ENCODE measurements around the gene LYG2.

The LYG2 gene

GRCh38 chr2:99216096-99216495 is 39.4 kb downstream of the LYG2 start:
- Histone ChIP-seq H3K4me3 (replicated peaks; ENCODE audit: insufficient read depth, low read length) (no peak overlapping the region), H3K27me3 (ENCODE audit: insufficient read depth, poor library complexity, severe bottlenecking) (no peaks in the 10 kb centered on the region), H3K27ac (replicated peaks) (no peak overlapping the region)
- no peak for TF ChIP-seq SPI1 (IDR thresholded peaks at IDR 0.05; ENCODE audit: borderline replicate concordance, low read depth)
- no peak for TF ChIP-seq GABPA (IDR thresholded peaks at IDR 0.05; ENCODE audit: low read depth)
- no peak for TF ChIP-seq CTCF (IDR thresholded peaks at IDR 0.05; ENCODE audit: insufficient read depth, low read length)
- no peak for TF ChIP-seq REST (IDR thresholded peaks at IDR 0.05; ENCODE audit: insufficient replicate concordance, low read depth)
- TF ChIP-seq POLR2AphosphoS5 (IDR thresholded peaks at IDR 0.05; ENCODE audit: low read depth): no peak
- no peak for DNase-seq (ENCODE audit: low read depth in 1 of 2, low spot score in 1 of 2)

- Histone ChIP-seq H3K27ac (replicated peaks) (no peak overlapping the region), H3K4me3 (replicated peaks; ENCODE audit: insufficient read depth, low read length) (no peak overlapping the region), H3K27me3 (ENCODE audit: insufficient read depth, poor library complexity, severe bottlenecking) (no peaks in the 10 kb centered on the region)
- TF ChIP-seq GABPA (IDR thresholded peaks at IDR 0.05; ENCODE audit: low read depth) (no peak), POLR2AphosphoS5 (IDR thresholded peaks at IDR 0.05; ENCODE audit: low read depth) (no peak), SPI1 (IDR thresholded peaks at IDR 0.05; ENCODE audit: borderline replicate concordance, low read depth) (no peak)
- DNase-seq (ENCODE audit: low read depth in 1 of 2, low spot score in 1 of 2): no peak
Observed at GRCh38 chr2:99205491-99205890, 50.0 kb downstream of the LYG2 start.

GRCh38 chr2:99201959-99202678 is 53.3 kb downstream of the LYG2 start:
- Histone ChIP-seq H3K27ac (replicated peaks) (no peak overlapping the region), H3K4me3 (replicated peaks; ENCODE audit: insufficient read depth, low read length) (no peak overlapping the region), H3K27me3 (ENCODE audit: insufficient read depth, poor library complexity, severe bottlenecking) (no peaks in the 10 kb centered on the region)
- no peak for DNase-seq (ENCODE audit: low read depth in 1 of 2, low spot score in 1 of 2)
- TF ChIP-seq REST (IDR thresholded peaks at IDR 0.05; ENCODE audit: insufficient replicate concordance, low read depth) (no peak), CTCF (IDR thresholded peaks at IDR 0.05; ENCODE audit: insufficient read depth, low read length) (no peak), POLR2AphosphoS5 (IDR thresholded peaks at IDR 0.05; ENCODE audit: low read depth) (no peak), GABPA (IDR thresholded peaks at IDR 0.05; ENCODE audit: low read depth) (no peak), SPI1 (IDR thresholded peaks at IDR 0.05; ENCODE audit: borderline replicate concordance, low read depth) (no peak)

GRCh38 chr2:99200076-99200800 is 55.2 kb downstream of the LYG2 start:
- H3K27ac ChIP-seq (replicated peaks): no peak overlapping the region
- DNase-seq (ENCODE audit: low read depth in 1 of 2, low spot score in 1 of 2): no peak
- TF ChIP-seq POLR2AphosphoS5 (IDR thresholded peaks at IDR 0.05; ENCODE audit: low read depth): no peak
- no peak for TF ChIP-seq CTCF (IDR thresholded peaks at IDR 0.05; ENCODE audit: insufficient read depth, low read length)
- TF ChIP-seq REST (IDR thresholded peaks at IDR 0.05; ENCODE audit: insufficient replicate concordance, low read depth): no peak
- TF ChIP-seq GABPA (IDR thresholded peaks at IDR 0.05; ENCODE audit: low read depth): no peak
- TF ChIP-seq SPI1 (IDR thresholded peaks at IDR 0.05; ENCODE audit: borderline replicate concordance, low read depth): no peak
- H3K27me3 ChIP-seq (ENCODE audit: insufficient read depth, poor library complexity, severe bottlenecking): no peaks in the 10 kb centered on the region
- H3K4me3 ChIP-seq (replicated peaks; ENCODE audit: insufficient read depth, low read length): no peak overlapping the region

Measured in HL-60 (cell line).